Measurements from ENCODE around the gene HOXA1.
"Not testable (repeated sequence)": the region's sequence is repeated elsewhere in the genome, so short reads cannot be mapped to it uniquely, and the experiment has no call there.

The HOXA1 gene

DNA sequence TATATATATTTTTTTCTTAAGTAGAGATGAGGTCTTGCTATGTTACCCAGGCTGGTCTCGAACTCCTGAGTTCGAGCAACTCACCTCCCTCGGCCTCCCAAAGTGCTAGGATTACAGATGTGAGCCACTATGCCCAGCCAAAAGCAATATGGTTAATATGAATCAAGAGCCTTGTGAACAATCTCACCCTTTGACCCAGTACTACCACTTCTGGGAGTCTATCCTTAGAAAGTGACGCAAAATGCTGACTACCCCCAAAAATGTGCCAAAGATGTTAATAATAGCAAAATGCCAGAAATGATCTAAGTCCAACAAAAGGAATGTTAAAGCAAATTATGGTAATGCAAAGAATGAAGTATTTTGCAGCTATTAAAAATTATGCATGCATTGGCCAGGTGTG, 44.3 kb downstream of the HOXA1 start:
- H3K27me3 ChIP-seq (ENCODE audit: insufficient read depth, low read length, poor library complexity) = no peaks in the 10 kb centered on the region
- no peak overlapping the region for H2BK120ac ChIP-seq (ENCODE audit: low read depth, low read length)
- no peak overlapping the region for H3K27ac ChIP-seq (ENCODE audit: low read depth, low read length)
- no peak overlapping the region for H3K56ac ChIP-seq (ENCODE audit: low read length)
- H2BK15ac ChIP-seq (replicated peaks; ENCODE audit: low read depth) = no peak overlapping the region
- no peaks in the 10 kb centered on the region for H3K36me3 ChIP-seq (ENCODE audit: control insufficient read depth, insufficient read depth, low read length)
- H3K4me3 ChIP-seq (ENCODE audit: low read length) = no peak overlapping the region
- H3K4me2 ChIP-seq (ENCODE audit: low read length) = no peak overlapping the region
- no peak overlapping the region for H3K9ac ChIP-seq (ENCODE audit: low read length)
- H3K79me1 ChIP-seq (ENCODE audit: low read length) = no peaks in the 10 kb centered on the region
- H4K8ac ChIP-seq (ENCODE audit: low read depth, low read length) = no peak overlapping the region
- no peaks in the 10 kb centered on the region for H3K79me2 ChIP-seq (ENCODE audit: control insufficient read depth, insufficient read depth, low read length)
- no peak for DNase-seq
- no peak overlapping the region for H4K5ac ChIP-seq (ENCODE audit: low read length)
- H3K23ac ChIP-seq (ENCODE audit: low read length) = no peak overlapping the region
- H2AK5ac ChIP-seq (ENCODE audit: low read length) = no peak overlapping the region
- WGBS (ENCODE audit: extremely low coverage, insufficient coverage, low lambda C conversion rate) = no CpG with 5 or more reads among the region's 4 CpGs
- H3K18ac ChIP-seq (ENCODE audit: low read length) = no peak overlapping the region
- H3K4me1 ChIP-seq (ENCODE audit: control insufficient read depth, low read depth, low read length) = no peaks in the 10 kb centered on the region
- no peak overlapping the region for H3K4ac ChIP-seq (ENCODE audit: low read depth, low read length)
- H2BK5ac ChIP-seq (ENCODE audit: low read length) = no peak overlapping the region

DNA sequence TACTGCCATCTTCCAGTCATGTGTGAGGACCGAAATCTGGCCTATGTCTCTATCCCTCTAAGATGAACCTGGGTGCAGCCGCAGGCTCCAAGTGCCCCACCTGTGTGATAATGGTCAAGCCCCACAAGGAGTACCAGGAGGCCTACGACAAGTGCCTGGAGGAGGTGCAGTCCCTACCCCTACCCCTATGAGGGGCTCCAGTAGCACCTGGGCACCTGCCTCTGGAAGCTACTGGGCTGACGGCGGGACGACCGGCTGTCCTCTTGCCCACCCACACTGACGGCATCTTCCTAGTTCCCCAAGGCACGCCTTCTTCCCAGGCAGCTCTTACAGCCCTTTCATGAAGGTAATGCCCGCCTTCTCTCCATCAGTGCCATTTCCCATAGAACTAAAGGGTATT, 47.4 kb downstream of the HOXA1 start:
- H3K56ac ChIP-seq (ENCODE audit: low read length) = no peak overlapping the region
- no peak overlapping the region for H3K27ac ChIP-seq (ENCODE audit: low read depth, low read length)
- no CpG with 5 or more reads among the region's 10 CpGs for WGBS (ENCODE audit: extremely low coverage, insufficient coverage, low lambda C conversion rate)
- H2BK15ac ChIP-seq (replicated peaks; ENCODE audit: low read depth) = no peak overlapping the region
- H2AK5ac ChIP-seq (ENCODE audit: low read length) = no peak overlapping the region
- no peak overlapping the region for H2BK5ac ChIP-seq (ENCODE audit: low read length)
- DNase-seq = peak; percentile 29
- no peaks in the 10 kb centered on the region for H3K4me1 ChIP-seq (ENCODE audit: control insufficient read depth, low read depth, low read length)
- H3K4ac ChIP-seq (ENCODE audit: low read depth, low read length) = no peak overlapping the region
- no peak overlapping the region for H3K9ac ChIP-seq (ENCODE audit: low read length)
- H4K5ac ChIP-seq (ENCODE audit: low read length) = no peak overlapping the region
- no peak overlapping the region for H3K18ac ChIP-seq (ENCODE audit: low read length)
- no peak overlapping the region for H3K23ac ChIP-seq (ENCODE audit: low read length)
- H3K79me1 ChIP-seq (ENCODE audit: low read length) = no peaks in the 10 kb centered on the region
- H3K4me2 ChIP-seq (ENCODE audit: low read length) = no peak overlapping the region
- no peaks in the 10 kb centered on the region for H3K27me3 ChIP-seq (ENCODE audit: insufficient read depth, low read length, poor library complexity)
- no peak overlapping the region for H3K4me3 ChIP-seq (ENCODE audit: low read length)
- H4K8ac ChIP-seq (ENCODE audit: low read depth, low read length) = no peak overlapping the region
- H2BK120ac ChIP-seq (ENCODE audit: low read depth, low read length) = no peak overlapping the region
- no peaks in the 10 kb centered on the region for H3K36me3 ChIP-seq (ENCODE audit: control insufficient read depth, insufficient read depth, low read length)
- no peaks in the 10 kb centered on the region for H3K79me2 ChIP-seq (ENCODE audit: control insufficient read depth, insufficient read depth, low read length)

DNA sequence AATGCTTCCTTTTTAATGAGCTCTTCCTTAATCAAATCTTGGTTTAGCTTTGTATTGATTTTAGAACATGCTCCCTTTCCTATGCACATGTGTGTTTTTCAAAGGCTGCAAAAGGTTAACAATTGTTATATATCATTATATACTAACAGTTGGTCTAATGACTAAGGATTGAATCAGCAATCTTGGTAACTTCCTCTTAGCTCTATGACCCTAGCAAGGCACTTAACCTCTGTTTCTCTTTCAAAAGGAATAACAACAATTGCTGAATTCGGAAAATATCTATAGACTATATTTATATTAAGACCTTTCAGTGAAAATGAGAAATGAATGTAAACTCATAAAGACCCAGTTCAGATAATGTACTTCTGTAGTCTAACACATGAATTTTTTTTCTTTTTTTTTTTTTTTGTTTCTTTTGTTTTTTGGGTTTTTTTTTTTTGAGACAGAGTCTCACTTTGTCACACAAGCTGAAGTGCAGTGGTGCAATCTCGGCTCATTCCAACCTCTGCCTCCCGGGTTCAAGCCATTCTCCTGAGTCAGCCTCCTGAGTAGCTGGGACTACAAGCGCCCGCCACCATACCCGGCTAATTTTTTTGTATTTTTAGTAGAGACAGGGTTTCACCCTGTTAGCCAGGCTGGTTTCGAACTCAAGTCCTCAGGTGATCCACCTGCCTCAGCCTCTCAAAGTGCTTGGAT, 48.8 kb downstream of the HOXA1 start:
- no peak overlapping the region for H3K4me3 ChIP-seq (ENCODE audit: low read length)
- no peak overlapping the region for H2BK120ac ChIP-seq (ENCODE audit: low read depth, low read length)
- H4K5ac ChIP-seq (ENCODE audit: low read length) = no peak overlapping the region
- H3K4me1 ChIP-seq (ENCODE audit: control insufficient read depth, low read depth, low read length) = no peaks in the 10 kb centered on the region
- no peak overlapping the region for H3K56ac ChIP-seq (ENCODE audit: low read length)
- H3K27me3 ChIP-seq (ENCODE audit: insufficient read depth, low read length, poor library complexity) = no peaks in the 10 kb centered on the region
- no peaks in the 10 kb centered on the region for H3K79me1 ChIP-seq (ENCODE audit: low read length)
- no peak overlapping the region for H4K8ac ChIP-seq (ENCODE audit: low read depth, low read length)
- no peak overlapping the region for H2AK5ac ChIP-seq (ENCODE audit: low read length)
- no peak overlapping the region for H3K4me2 ChIP-seq (ENCODE audit: low read length)
- H2BK15ac ChIP-seq (replicated peaks; ENCODE audit: low read depth) = no peak overlapping the region
- H3K4ac ChIP-seq (ENCODE audit: low read depth, low read length) = no peak overlapping the region
- no peak overlapping the region for H3K23ac ChIP-seq (ENCODE audit: low read length)
- no peak overlapping the region for H2BK5ac ChIP-seq (ENCODE audit: low read length)
- no peaks in the 10 kb centered on the region for H3K79me2 ChIP-seq (ENCODE audit: control insufficient read depth, insufficient read depth, low read length)
- no peak overlapping the region for H3K27ac ChIP-seq (ENCODE audit: low read depth, low read length)
- no peaks in the 10 kb centered on the region for H3K36me3 ChIP-seq (ENCODE audit: control insufficient read depth, insufficient read depth, low read length)
- no peak for DNase-seq
- no CpG with 5 or more reads among the region's 7 CpGs for WGBS (ENCODE audit: extremely low coverage, insufficient coverage, low lambda C conversion rate)
- H3K9ac ChIP-seq (ENCODE audit: low read length) = no peak overlapping the region
- no peak overlapping the region for H3K18ac ChIP-seq (ENCODE audit: low read length)

DNA sequence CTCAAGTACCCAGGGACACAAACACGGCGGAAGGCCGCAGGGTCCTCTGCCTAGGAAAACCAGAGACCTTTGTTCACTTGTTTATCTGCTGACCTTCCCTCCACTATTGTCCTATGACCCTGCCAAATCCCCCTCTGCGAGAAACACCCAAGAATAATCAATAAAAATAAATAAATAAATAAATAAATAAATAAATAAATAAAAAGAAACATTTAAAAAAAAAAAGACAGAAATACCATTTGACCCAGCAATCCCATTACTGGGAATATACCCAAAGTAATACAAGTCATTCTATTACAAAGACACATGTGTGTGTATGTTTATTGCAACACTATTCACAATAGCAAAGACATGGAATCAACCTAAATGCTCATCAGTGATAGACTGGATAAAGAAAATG, 49.8 kb downstream of the HOXA1 start:
- not testable (repeated sequence) for H3K56ac ChIP-seq (ENCODE audit: low read length); H4K5ac ChIP-seq (ENCODE audit: low read length); H3K18ac ChIP-seq (ENCODE audit: low read length); H3K4me3 ChIP-seq (ENCODE audit: low read length); H3K23ac ChIP-seq (ENCODE audit: low read length); H2BK15ac ChIP-seq (replicated peaks; ENCODE audit: low read depth); H3K27ac ChIP-seq (ENCODE audit: low read depth, low read length); H2AK5ac ChIP-seq (ENCODE audit: low read length); H3K79me2 ChIP-seq (ENCODE audit: control insufficient read depth, insufficient read depth, low read length); H4K8ac ChIP-seq (ENCODE audit: low read depth, low read length); H3K9ac ChIP-seq (ENCODE audit: low read length); H3K4me2 ChIP-seq (ENCODE audit: low read length); H2BK120ac ChIP-seq (ENCODE audit: low read depth, low read length); DNase-seq; H3K27me3 ChIP-seq (ENCODE audit: insufficient read depth, low read length, poor library complexity); H2BK5ac ChIP-seq (ENCODE audit: low read length); H3K4ac ChIP-seq (ENCODE audit: low read depth, low read length); H3K36me3 ChIP-seq (ENCODE audit: control insufficient read depth, insufficient read depth, low read length); H3K4me1 ChIP-seq (ENCODE audit: control insufficient read depth, low read depth, low read length); H3K79me1 ChIP-seq (ENCODE audit: low read length)
- no CpG with 5 or more reads among the region's 4 CpGs for WGBS (ENCODE audit: extremely low coverage, insufficient coverage, low lambda C conversion rate)

DNA sequence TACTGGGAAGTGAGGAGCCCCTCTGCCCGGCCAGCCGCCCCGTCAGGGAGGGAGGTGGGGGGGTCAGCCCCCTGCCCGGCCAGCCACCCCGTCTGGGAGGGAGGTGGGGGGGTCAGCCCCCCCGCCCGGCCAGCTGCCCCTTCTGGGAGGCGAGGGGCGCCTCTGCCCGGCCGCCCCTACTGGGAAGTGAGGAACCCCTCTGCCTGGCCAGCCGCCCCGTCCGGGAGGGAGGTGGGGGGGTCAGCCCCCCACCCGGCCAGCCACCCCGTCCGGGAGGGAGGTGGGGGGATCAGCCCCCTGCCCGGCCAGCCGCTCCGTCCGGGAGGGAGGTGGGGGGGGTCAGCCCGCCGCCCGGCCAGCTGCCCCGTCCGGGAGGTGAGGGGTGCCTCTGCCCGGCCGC, 50.7 kb downstream of the HOXA1 start:
- not testable (repeated sequence) for H3K4me3 ChIP-seq (ENCODE audit: low read length); H3K4me2 ChIP-seq (ENCODE audit: low read length); H2BK5ac ChIP-seq (ENCODE audit: low read length); H3K79me1 ChIP-seq (ENCODE audit: low read length); H3K56ac ChIP-seq (ENCODE audit: low read length); H2BK15ac ChIP-seq (replicated peaks; ENCODE audit: low read depth); H3K4ac ChIP-seq (ENCODE audit: low read depth, low read length); H3K4me1 ChIP-seq (ENCODE audit: control insufficient read depth, low read depth, low read length); H3K18ac ChIP-seq (ENCODE audit: low read length); H3K9ac ChIP-seq (ENCODE audit: low read length); H3K27ac ChIP-seq (ENCODE audit: low read depth, low read length); H4K8ac ChIP-seq (ENCODE audit: low read depth, low read length); H2BK120ac ChIP-seq (ENCODE audit: low read depth, low read length); H4K5ac ChIP-seq (ENCODE audit: low read length); DNase-seq; H3K36me3 ChIP-seq (ENCODE audit: control insufficient read depth, insufficient read depth, low read length); H3K27me3 ChIP-seq (ENCODE audit: insufficient read depth, low read length, poor library complexity); H3K79me2 ChIP-seq (ENCODE audit: control insufficient read depth, insufficient read depth, low read length); H2AK5ac ChIP-seq (ENCODE audit: low read length); H3K23ac ChIP-seq (ENCODE audit: low read length)
- WGBS (ENCODE audit: extremely low coverage, insufficient coverage, low lambda C conversion rate) = no CpG with 5 or more reads among the region's 28 CpGs

Measured in mesendoderm (in vitro differentiated cells).